Neural progenitor cell (in vitro differentiated cells): ENCODE data around the gene TMEM131L.

ENCODE experiments used
- CTCF ChIP-seq: fragments of 200-600 bp; sonication (generic); IDR thresholded peaks from 2 replicates; pipeline ENCODE4 v1.5.1; 2017; ENCODE audit warnings: antibody characterized with exemption, mild to moderate bottlenecking
- EZH2 ChIP-seq: fragments of 200-600 bp; sonication (generic); IDR thresholded peaks from 2 replicates; pipeline ENCODE4 v1.6.1; 2017; ENCODE audit warnings: antibody characterized with exemption, mild to moderate bottlenecking, moderate library complexity

DNA sequence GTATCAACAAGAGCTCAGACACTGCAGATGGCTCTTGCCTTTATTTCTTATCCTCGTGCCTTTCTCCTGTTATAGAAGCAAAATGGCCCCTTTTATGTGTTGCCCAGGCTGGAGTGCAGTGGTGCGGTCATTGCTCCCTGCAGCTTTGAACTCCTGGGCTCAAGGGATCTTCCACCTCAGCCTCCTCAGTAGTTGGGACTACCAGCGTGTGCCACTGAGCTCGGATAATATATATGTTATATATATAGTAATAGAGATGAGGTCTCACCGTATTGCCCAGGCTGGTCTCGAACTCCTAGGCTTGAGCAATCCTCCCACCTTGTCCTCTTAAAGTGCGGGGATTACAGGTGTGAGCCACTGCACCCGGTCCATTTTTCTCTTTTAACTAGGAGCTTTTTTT is 79.7 kb downstream of the TMEM131L start:
- TF ChIP-seq CTCF (no peak), EZH2 (no peak)
